Coronary artery (tissue), 2 donors: ENCODE data around the gene GGA3.
A peak's percentile ranks its signal among the peaks of the same experiment; 100 is the strongest.

Experiments used
- DNase-seq: peaks from one replicate; pipeline ENCODE4 v3.0.0-alpha.2; 2017; ENCODE audit warnings: low spot score
- H3K27ac ChIP-seq, 2 donors: fragments of 200-600 bp; sonication (generic); one replicate each; pipeline ENCODE4 v1.5.1; 2016 to 2019
- H3K4me3 ChIP-seq: fragments of 200-600 bp; sonication (generic); 2 replicates; pipeline ENCODE4 v1.5.1; 2016; ENCODE audit warnings: mild to moderate bottlenecking, moderate library complexity
- CTCF ChIP-seq: fragments of 200-600 bp; sonication (generic); IDR thresholded peaks from one replicate; pipeline ENCODE4 v1.5.1; 2019; ENCODE audit warnings: antibody characterized with exemption

GGA3 gene

GRCh38 chr17:75261336-75262111 lies at the start of gene GGA3, which contains the start of gene MRPS7:
Gene GGA3, minus strand, starts transcription at chr17:75261606. Its CDS starts 19 bp downstream, at chr17:75261587.
Gene MRPS7, plus strand, starts transcription at chr17:75261879. Its CDS starts 22 bp downstream, at chr17:75261901.
- TF ChIP-seq CTCF = no peak
- peak within 1 kb of the TSS; percentile 100 for H3K4me3 ChIP-seq
- peak; percentile 95 for DNase-seq
- peak within 1 kb of the TSS; percentile 84 to 98 for H3K27ac ChIP-seq

- no peak overlapping the region for H3K4me3 ChIP-seq
- DNase-seq = no peak
- H3K27ac ChIP-seq = peak overlapping the region in 1 of 2 donors; percentile 73
- TF ChIP-seq CTCF = no peak
Measured at GRCh38 chr17:75308732-75309629, 47.6 kb upstream of the GGA3 start.

DNA sequence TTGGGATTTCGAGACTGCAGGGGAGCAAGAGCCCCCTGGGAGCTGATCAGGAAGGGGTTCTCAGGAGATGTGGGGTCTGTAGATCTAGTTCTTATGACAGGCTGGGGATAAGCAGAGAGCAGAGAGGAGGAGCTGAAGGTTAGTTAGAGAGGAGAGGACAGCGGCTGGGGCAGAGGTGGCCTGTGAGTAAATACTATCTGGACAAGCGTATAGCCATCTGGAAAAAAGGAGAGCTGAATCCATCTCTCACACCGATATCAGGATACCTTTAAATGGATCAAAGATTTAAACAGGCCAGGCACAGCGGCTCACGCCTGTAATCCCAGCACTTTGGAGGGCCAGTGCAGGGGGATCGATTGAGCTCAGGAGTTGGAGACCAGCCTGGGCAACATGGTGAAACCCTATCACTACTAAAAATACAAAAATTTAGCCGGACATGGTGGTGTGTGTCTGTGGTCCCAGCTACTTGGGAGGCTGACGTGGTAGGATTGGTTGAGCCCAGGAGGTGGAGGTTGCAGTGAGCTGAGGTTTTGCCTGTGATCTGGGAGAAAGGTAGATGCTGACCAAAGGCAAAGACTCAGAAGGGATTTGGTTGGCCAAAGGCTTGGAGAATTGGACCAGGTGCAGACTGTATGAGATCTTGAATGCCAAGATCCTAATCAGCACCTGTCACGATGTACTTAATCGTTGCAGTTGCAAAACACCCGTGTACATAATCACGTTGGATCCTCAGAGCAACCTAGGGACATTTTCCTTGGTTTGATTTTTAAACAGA lies 46.7 kb upstream of the GGA3 start:
- Histone ChIP-seq H3K27ac (peak overlapping the region in 1 of 2 donors; percentile 56), H3K4me3 (no peak overlapping the region)
- TF ChIP-seq CTCF = no peak
- DNase-seq = no peak

DNA sequence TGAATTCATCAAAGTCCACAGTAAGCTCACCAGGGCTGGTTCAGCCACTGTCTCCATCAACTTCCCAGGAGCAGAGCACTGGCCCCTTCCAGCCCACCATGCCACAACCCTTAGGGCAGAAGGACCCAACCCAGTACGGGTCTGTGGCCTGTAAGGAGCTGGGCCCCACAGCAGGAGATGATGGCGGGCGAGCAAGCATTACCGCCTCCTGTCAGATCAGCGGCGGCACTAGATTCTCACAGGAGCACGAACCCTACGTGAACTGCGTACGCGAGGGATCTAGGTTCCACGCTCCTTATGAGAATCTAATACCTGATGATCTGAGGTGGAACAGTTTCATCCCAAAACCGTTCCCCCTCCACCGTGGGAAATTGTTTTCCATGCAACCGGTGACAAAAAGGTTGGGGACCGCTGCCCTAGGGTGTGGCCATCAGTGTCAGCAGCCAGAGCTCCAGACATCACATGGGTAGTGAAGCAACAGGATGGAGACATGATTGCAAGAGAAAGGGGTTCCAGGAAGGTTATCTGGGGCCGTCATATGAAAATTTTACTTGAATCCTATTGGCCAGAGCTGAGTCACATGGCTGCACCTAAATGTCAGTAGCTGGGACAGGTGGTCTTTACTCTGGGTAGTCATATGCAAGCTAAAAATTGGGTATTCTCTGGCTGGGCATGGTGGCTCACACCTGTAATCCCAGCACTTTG lies 40.2 kb upstream of the GGA3 start:
- TF ChIP-seq CTCF = no peak
- DNase-seq = no peak
- H3K4me3 ChIP-seq = no peak overlapping the region
- no peak overlapping the region for H3K27ac ChIP-seq

GRCh38 chr17:75301049-75301448 lies 39.6 kb upstream of the GGA3 start:
- no peak overlapping the region for H3K27ac ChIP-seq

More at GRCh38 chr17:75301049-75301448, 39.6 kb upstream of the GGA3 start:
- DNase-seq = no peak
- H3K4me3 ChIP-seq = no peak overlapping the region
- TF ChIP-seq CTCF = no peak
